GM21367 (cell line): ENCODE results near the gene PLCD1.

Experiments
- ATAC-seq: cut with Tn5 transposase; IDR thresholded peaks from one replicate; pipeline ENCODE4 v1.9.1; 2021; ENCODE audit not compliant: unreplicated experiment

PLCD1 gene

DNA sequence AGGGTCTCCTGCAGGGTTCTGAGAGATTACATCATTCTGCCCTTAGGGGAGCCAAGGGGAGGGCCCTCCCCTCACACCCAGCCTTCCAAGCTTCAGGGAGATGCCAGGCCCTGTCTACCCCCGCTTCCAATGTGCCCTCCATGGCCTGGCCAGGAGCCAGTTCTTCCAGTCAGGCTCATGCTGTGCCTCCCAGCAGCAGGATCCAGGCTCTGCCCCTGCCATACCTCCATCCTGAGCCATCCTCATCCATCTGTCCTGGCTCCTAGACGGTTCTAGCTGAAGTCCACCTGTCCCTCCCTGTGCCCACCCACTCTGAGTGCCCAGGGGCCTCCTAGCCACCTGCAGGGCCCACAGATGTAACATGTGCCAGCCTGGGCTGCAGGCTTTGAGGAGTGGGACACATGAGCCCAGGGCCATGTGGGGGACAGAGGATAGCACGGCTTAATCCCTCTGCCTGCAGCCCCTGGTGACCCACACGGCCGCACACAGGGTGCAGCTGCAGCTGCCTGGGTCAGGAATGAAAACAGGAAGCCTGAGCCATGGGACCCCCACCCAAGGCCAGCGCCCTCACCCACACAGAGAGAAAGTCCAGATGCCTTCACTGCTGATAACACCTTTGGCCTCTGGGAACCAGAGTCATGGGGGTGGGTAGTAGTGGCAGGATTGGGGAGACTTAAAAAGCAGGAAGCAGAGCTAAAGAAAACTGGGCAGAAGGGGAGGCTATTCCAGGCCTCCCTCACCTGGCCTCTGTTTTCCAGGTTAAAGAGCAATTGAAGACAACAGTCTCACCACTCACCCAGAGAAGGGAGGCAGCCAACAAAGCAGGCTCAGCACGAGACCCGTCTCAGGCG, 11.8 kb downstream of the PLCD1 start:
- no peak for ATAC-seq

- ATAC-seq, result no peak
These were observed 12.5 kb downstream of the PLCD1 start for GRCh38 chr3:38016847-38017444.

DNA sequence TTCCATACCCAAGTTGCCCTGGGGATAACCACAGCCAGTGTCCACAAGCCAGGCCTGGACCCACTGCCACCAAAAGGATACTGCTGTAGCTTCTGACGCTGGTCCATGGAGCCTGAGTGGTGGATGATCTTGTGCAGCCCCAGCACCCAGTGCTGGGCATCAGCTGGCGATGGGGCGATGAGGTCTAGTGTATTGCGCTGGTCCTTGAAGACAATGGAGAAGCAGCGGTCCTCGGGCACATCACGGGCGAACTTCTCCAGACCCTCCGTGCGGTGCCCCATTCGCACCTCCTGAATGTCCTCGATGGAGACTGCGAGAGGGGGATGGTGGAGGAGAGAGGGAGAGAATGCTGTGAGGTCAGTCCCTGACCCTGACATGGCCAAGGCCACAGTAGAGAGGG, 13.0 kb downstream of the PLCD1 start:
- no peak for ATAC-seq

DNA sequence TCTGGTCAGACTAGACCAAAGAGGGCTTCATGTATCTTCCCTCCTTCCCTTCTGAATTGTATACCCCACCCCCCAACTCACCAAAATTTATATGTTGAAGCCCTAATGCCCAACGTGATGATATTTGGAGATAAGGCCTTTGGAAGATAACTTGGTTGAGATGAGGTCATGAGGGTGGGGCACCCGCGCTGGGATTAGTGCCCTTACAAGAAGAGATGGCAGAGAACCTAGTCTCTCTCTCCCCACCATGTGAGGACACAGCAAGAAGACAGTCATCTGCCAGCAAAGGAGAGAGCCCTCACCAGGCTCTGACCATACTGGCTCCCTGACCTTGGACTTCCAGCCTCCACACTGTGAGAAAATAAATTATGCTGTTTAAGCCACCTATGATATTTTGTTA, 13.5 kb downstream of the PLCD1 start:
- no peak for ATAC-seq

- no peak for ATAC-seq
These were observed 14.0 kb downstream of the PLCD1 start for GRCh38 chr3:38015485-38015884.

DNA sequence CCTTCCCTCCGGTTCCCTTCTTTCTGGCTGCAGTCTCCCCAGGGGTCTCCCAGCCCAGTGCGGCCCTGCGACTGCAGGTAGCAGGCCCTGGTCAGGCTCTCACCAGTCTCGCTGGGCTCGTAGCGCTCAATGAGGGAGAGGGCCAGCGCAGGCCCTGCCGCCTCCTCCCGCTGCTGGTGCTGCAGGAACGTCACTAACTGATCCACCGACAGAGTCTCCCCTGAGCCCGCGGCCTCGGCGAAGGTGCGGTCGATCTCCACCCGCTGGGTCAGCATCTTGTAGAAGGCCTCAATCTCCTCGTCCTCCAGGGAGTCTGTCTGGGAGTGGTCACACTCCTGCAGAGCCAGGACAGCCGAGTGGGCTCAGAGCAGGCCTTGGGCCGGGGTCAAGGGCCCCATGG, 18.3 kb downstream of the PLCD1 start:
- no peak for ATAC-seq

GRCh38 chr3:38009807-38010591, 19.4 kb downstream of the PLCD1 start:
- ATAC-seq, result no peak

DNA sequence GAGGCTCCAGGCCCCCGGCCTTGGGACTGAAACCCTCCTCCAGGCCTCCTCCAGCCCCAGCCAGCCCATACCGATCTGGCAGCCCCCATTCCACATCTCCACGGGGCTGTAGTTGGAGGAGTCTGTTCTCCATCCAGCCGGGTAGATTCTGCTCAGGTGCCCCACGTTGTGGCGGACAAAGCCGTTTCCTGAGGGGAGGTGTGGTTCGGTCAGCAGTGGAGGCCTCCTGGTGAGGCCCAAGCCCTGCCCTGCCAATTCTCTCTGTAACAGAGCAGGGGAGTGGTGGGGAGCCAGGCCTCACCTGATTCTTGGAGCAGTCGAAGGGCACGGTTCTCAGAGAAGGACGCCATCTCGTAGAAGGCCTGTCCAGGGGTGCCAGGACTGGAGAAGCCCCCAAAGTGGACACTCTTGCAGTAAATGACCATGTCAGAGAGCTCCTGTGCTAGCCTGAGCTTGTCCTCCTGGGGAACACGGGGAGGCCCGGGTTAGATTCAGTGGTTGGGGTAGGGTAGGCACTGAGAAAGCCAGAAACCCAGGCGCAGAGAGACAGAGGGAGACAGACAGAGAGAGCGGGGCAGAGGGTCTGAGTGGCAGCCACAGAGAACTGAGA, 20.4 kb downstream of the PLCD1 start:
- no peak for ATAC-seq

GRCh38 chr3:38008191-38008701, 21.2 kb downstream of the PLCD1 start:
- ATAC-seq, result no peak

- no peak for ATAC-seq
These were observed 21.7 kb downstream of the PLCD1 start for GRCh38 chr3:38007754-38008090.

DNA sequence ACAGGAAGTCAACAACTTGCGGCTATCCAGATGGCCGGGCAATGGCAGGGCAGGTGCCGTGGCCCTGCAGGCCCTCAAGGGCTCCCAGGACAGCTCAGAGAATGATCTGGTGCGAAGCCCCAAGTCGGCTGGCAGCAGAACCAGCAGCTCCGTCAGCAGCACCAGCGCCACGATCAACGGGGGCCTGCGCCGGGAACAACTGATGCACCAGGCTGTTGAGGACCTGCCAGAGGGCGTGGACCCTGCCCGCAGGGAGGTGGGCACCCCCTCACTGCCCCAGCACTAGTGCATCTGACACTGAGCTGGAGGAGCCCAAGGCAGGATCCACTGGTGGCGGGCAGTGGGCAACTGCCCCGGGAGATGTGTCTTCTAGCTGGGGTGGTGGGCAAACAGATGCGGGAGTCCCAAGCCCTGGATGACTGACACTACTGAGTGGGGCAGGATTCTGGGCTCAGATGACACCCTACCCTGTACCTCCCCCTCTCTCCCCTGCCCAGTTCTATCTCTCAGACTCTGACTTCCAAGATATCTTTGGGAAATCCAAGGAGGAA, 22.9 kb downstream of the PLCD1 start:
- ATAC-seq, result no peak

DNA sequence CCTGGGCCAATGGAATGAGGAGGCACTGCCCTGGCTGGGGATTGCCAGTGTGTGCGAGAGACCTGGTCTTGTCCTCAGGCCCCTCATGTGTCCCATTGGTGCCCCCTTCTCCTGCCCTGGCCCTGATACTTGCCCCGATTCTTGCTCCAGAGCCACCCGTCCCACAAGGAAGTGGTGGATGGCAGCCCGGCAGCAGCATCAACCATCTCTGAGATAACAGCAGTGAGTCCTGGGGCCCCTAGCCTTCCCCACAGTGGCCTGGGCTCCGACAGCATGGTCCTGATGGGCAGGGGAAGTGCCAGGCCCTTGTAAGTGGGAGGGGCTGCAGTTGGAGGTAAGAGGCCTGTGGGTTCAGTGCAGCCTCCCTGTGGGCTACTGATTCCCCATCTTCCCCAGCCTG, 23.4 kb downstream of the PLCD1 start:
- no peak for ATAC-seq

- no peak for ATAC-seq
These were observed 24.1 kb downstream of the PLCD1 start for GRCh38 chr3:38005076-38006020.

DNA sequence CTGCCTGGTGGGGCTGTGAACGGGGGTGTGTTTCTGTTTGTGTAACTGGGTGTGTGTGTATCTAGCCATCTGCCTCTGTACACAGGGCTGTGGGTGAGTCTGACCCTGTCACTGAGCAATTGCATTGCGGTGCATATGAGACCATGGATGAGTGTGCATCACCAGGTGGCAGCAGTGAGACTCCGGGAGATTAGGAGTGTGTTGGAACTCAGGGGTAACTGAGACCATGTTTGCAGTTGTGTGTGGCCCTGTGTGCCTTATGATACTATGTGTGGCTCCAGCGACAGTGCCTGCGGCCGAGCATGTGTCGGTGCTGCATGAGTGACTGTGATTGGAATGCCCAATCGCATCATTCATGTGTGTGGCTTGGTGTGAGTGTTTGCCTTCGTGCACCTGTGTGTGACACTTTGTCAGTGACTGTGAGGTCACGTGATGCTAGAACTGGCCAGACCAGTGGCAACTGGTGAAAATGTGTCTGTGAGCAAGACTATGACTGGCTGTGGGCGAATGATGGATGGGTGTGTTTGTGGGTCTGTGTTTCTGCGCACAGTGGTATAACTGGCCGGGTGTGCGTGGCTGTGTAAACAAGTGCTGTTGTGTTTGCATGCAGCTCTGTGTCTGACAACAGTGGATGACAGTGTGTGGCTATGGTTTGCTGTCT, 24.9 kb downstream of the PLCD1 start:
- no peak for ATAC-seq

GRCh38 chr3:38003817-38004414, 25.5 kb downstream of the PLCD1 start:
- ATAC-seq, result no peak

DNA sequence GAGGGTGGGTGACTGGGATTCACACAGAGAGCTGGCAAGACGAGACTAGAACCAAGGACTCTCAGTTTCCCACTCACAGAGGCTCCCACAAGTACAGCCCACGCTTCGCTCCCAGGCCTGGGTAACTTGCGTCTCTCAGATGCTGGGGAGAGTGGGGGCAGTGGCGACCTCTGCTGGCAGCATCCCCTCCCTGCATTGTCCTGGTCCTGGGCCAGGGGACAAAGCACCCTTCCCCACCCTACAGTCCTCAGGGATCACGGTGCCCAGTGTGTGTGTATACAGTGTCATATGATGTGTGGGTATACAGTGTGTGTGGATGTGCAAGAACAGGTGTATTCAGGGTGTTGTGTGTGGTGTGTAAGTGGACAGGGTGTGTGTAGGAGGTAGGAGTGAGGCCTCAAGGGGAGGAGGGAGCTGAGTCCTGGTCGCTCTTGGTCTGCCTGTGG, 26.0 kb downstream of the PLCD1 start:
- ATAC-seq, result no peak

DNA sequence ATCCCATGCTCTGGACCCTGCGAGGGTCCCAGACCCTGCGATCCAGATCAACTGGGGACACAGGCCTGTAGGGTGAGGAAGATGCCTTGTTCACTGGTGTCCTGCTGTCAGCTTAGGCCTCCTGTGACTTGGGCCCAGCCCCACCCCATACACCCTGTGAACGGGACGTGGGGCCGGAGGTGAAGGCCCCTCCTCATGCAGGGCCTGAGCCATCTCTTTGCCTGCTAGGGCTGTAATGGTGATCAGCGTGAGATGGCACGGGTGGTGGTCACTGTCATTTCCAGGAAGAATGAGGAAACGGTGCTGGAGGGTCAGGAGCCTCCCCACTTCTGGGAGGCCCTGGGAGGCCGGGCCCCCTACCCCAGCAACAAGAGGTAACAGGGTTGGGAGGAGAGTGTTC, 26.5 kb downstream of the PLCD1 start:
- ATAC-seq, result no peak

GRCh38 chr3:38002291-38002876, 27.1 kb downstream of the PLCD1 start:
- ATAC-seq, result no peak
